LNCAP (cell line): ENCODE measurements around the gene DYNC1H1.

ENCODE experiments used
- TF ChIP-seq, protein P1 (sequence below): fragments of 450-650 bp; IDR thresholded peaks from 2 replicates; pipeline ENCODE4 v1.5.1; 2017; ENCODE audit warnings: mild to moderate bottlenecking

Gene DYNC1H1

DNA sequence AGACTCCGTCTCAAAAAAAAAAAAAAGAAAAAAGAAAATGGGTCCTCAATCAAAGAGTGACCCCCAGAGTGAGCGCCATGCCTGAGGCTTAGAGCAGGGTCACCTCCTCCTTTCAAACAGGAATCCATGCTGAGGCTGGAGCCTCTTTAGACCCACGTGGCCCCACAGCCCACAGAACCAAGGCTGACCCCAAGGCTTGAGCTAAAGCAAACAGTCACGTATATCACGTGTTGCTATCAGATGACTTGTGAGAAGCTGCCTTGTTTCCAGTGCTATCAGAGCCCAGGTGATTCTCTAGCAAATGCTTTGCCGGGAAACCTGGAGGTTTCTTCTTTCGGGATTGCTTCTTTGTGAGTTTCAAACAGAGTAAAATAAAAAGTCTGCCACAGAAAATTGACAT, 31.7 kb upstream of the DYNC1H1 start:
- TF ChIP-seq, protein P1, sequence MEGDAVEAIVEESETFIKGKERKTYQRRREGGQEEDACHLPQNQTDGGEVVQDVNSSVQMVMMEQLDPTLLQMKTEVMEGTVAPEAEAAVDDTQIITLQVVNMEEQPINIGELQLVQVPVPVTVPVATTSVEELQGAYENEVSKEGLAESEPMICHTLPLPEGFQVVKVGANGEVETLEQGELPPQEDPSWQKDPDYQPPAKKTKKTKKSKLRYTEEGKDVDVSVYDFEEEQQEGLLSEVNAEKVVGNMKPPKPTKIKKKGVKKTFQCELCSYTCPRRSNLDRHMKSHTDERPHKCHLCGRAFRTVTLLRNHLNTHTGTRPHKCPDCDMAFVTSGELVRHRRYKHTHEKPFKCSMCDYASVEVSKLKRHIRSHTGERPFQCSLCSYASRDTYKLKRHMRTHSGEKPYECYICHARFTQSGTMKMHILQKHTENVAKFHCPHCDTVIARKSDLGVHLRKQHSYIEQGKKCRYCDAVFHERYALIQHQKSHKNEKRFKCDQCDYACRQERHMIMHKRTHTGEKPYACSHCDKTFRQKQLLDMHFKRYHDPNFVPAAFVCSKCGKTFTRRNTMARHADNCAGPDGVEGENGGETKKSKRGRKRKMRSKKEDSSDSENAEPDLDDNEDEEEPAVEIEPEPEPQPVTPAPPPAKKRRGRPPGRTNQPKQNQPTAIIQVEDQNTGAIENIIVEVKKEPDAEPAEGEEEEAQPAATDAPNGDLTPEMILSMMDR, result no peak

DNA sequence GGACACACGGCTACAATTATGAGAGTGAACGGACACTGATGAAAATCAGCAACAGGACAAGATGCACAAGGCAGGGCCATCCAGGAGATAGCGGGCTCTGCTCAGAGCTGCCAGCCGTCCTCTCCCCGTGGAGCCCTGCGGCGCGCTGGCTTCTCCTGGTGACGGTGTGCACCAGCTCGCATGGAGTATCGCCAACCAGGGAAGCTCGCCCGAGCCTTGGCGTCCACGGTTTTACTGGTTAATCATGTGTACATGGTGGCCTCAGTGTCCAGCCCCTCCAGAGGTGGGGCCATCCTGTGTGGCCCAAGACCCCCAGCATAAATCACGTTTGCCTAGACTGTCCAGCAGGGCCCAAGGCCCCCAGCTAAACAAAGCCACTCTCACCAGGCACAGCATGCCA, 31.2 kb upstream of the DYNC1H1 start:
- TF ChIP-seq, protein P1, result no peak

- TF ChIP-seq, protein P1, result no peak
These were observed 29.7 kb upstream of the DYNC1H1 start for GRCh38 chr14:101934601-101935150.

GRCh38 chr14:101937926-101938767, 26.2 kb upstream of the DYNC1H1 start:
- TF ChIP-seq, protein P1, result no peak

GRCh38 chr14:101939646-101940170, 24.7 kb upstream of the DYNC1H1 start:
- TF ChIP-seq, protein P1, result no peak

- TF ChIP-seq, protein P1, result no peak
These were observed 19.9 kb upstream of the DYNC1H1 start for GRCh38 chr14:101944451-101944850.

GRCh38 chr14:101945171-101945570, 19.2 kb upstream of the DYNC1H1 start:
- TF ChIP-seq, protein P1, result no peak
